GM18519 (cell line): ENCODE measurements around the gene NCAM1.

ENCODE experiments used
- ATAC-seq: cut with Tn5 transposase; IDR thresholded peaks from one replicate; pipeline ENCODE4 v1.9.1; 2021; ENCODE audit warnings: mild to moderate bottlenecking, moderate library complexity; ENCODE audit not compliant: unreplicated experiment, low FRiP score

NCAM1 gene

GRCh38 chr11:113082341-113082955 lies 121.2 kb downstream of the NCAM1 start:
- no peak for ATAC-seq

DNA sequence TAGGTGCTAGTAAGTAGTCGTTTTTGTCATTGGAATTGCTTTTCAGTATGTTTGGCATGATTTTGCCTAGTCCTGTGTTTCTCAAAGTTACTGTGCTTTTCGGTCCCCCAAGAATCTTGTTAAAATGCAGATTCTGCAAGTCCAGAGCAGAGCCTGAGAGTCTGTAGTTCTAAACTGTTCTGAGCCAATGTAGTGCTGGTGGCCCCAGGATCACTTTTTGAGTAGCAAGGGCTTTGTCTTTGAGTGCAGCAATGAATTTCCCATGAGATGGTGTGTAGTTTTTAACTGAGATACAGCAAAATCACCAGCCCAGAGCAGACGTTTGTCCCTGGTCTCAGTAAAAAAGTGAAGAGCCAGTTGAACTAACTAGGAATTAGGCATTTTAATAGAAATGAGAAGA lies 122.4 kb downstream of the NCAM1 start:
- ATAC-seq = no peak

DNA sequence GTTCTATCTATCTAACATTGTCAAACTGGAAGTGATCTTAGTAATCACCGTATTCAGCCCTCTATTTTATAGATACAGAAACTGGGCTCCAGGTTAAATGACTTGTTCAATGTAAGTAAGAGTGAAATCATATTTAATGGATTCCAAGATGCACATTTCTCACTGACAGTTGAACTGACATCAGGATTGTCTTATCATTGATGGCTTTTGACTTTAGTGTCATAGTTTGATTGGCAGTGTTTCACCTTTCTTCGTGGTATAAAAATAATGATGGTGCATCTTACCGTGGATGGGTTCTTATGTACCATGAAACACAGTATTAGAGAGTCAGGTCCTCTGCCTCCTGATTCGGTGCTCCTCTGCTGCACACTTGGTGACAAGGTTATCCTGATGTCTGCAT lies 123.1 kb downstream of the NCAM1 start:
- ATAC-seq = no peak

GRCh38 chr11:113085446-113085845 lies 124.2 kb downstream of the NCAM1 start:
- no peak for ATAC-seq

DNA sequence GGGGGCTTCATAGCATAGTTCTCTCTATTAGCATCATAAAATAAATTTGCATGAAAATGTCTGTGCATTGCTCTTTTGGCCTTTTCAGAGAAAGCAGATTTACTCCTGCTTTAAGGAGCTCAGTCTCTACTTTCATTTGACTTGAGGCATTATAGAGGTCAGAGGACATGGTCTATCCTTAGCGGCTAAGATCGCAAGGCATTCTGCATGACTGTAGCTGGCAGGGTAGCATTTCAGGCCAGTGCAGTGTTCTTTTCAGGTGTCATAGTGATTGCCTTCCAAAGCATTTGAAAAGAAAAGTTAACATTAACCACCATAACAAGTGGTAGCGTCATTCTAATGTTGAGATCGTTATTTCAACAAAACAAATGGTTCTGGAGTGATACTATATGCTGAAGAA lies 126.5 kb downstream of the NCAM1 start:
- ATAC-seq = no peak

DNA sequence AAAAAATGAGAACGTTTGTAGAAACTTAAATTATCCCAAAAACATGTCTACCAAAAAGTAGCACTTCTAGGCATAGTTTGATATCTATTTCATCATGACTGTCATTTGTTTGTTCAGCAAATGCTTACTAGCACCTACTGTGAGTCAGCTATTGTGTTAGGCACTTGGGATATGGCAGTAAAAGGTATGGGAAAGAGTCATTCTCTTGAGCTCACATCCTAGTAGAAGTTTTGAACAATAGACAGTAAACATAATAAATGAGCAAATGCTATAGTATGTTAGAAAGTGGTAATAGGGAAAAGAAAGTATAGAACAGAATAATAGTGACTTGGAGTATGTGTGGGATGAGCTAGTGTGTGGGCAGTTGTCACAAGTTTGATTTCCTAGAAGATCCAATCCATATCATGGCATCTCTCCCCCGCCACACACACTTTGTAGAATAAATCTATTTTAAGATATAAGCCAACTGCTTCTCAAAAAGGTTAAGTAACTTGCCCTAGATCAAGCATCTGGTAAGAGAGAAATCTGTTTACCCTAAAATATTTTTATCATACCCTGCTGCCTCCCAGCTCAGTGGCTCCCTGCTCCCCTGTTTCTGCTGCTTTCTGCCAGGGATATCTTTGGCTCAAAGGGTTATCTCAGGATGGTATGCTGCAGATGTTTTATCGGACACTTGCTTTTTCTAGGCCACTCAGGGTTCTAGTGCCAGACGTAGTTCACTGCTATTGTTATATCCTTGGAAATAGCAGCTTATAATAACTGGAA lies 129.7 kb downstream of the NCAM1 start:
- no peak for ATAC-seq

DNA sequence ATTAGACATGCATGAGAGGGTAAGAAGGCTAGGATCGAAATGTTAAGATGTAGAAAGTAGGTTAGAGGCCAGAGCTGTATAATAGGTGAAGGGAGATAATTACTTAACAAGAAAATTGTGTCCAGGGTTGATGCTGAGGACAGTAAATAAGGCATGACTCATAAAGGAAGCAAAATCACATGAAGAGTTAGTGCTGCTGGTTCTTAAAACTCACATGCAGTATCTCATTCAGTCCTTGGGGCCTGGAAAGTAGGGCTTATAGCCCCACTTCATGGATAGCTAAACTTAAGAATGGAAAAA lies 130.2 kb downstream of the NCAM1 start:
- ATAC-seq = no peak

DNA sequence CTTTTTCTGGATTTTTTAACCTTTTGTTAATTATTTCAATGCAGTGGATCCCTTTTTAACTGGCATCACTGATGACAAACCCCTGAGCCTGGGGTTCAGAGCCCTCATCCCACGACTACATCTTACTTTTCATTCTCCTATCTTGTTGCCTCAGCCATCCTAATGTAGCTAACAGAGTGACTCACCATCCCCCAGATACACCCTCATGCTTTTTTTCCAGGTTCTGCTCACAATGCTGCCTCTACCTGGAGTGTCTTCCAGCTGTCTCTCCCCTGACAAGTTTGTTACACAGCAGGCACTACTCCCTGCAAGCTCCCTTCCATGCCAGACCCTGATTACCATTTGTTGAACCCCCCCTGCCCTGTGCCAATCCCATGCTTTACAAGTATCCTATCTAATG lies 135.4 kb downstream of the NCAM1 start:
- no peak for ATAC-seq

GRCh38 chr11:113103932-113104690 lies 142.9 kb downstream of the NCAM1 start:
- no peak for ATAC-seq

DNA sequence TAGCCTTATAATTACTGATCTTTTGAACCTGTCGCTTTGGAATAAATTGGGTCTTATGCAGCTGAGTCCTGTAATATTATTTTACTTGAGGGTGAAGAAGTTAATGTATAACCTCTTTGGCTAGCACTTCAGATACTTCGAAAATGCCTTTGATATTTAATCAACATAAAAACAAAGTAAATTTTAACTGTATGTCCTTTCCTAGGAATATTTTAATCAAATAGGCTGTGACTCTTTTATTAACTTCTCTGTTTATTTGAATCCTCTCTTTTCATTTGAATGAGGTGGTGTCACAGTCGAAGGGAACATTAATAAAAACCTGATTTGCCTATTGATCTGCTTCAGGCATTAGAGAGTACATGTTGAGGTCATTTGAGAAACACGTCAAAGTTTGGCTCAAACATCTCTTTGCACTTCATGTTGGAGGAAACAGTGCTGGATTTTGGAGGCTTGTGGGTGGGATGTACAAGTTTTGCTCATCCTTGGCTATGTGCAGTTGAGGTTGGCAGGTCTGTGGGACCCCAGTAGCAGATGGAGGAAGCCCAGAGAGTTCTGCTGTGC lies 143.6 kb downstream of the NCAM1 start:
- ATAC-seq = no peak

GRCh38 chr11:113105592-113105991 lies 144.4 kb downstream of the NCAM1 start:
- no peak for ATAC-seq

- ATAC-seq = no peak
These were observed 145.3 kb downstream of the NCAM1 start for GRCh38 chr11:113106507-113106906.

DNA sequence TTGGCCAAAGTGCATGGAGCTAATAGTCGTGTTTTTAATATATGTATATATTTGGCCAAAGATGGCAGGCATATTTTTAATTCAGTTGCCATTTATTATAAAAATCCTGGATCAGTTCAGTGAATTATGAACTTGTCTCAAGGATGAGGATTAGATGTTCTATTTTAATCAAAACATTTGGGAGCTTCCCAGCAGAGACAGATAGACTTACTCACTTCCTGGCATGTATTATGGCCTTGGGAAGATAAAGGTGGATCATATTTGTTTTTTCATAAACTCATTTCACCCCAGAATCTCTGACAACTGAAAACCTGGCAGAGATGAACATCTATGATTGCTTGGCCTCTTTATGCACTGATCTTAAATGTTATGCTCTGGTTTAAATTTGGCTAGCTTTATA lies 148.8 kb downstream of the NCAM1 start:
- no peak for ATAC-seq

- ATAC-seq = no peak
These were observed 149.9 kb downstream of the NCAM1 start for GRCh38 chr11:113111156-113111555.

DNA sequence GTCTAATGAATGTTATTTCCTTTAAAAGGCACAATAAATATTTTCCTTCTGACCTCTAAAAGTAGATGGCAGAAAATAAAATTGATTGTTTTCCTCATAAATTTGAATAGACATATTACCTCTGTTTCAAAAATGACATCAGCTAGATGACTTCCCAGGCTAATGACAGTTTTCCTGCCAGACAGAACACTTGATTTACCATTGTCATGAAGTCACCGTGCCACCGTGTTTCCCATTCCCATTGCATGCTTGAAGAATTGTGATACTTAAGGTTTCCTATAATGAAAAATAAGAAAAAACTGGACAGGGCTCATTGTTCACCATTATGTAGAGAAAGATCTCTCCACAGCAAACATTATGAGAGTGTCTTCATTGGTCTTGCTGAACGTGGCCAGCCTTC lies 151.1 kb downstream of the NCAM1 start:
- ATAC-seq = no peak

- ATAC-seq = no peak
These were observed 152.8 kb downstream of the NCAM1 start for GRCh38 chr11:113113801-113114704.

DNA sequence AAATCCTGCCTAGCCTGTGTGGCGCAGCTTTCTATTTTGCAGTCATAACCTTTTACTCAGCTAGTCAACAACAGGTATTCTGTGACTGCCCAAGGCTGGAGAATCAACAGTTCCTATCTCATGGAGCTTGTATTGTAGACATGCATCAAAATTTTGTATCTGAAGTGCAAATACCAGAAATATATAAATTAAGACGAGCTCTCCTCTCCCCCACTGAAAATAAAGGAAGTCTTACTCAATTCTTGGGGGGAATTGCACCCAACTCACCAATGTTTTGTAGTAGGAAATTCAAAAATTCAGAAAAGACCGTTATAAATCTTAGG lies 153.4 kb downstream of the NCAM1 start:
- no peak for ATAC-seq

DNA sequence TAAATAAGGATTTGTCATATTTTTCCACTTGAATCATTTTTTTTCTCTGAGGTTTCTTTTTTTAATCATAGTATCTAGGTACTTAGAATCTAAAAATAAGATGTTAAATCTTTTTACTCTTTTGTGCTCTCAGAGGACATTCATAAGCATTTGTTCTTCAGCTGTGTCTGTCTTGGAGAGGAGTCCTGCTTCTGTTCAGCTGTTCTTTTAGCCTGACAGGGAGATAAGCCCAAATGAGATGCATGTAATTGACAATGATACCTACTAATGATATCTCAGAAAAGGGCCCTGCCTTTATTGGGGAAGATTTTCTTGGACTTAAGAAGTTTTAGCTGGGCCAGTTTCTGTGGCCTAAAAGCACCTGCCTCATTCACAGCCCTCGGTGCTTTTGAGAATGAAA lies 156.9 kb downstream of the NCAM1 start:
- no peak for ATAC-seq

GRCh38 chr11:113119074-113119473 lies 157.9 kb downstream of the NCAM1 start:
- ATAC-seq = no peak

- no peak for ATAC-seq
These were observed 158.9 kb downstream of the NCAM1 start for GRCh38 chr11:113119966-113120736.
